Calu3 (cell line): ENCODE measurements around the gene POM121. TPM values are rescaled to one million over a fixed set of nuclear protein-coding genes. Genes with fewer than 3 reads are reported as not detected.
"Not testable (repeated sequence)": the region's sequence is repeated elsewhere in the genome, so short reads cannot be mapped to it uniquely, and the experiment has no call there.

Experiments
- BruUV-seq: library from RNA; stranded (reverse); fragments of 400-500 nt; replicated peaks from 2 replicates; lab custom pipeline; 2021; lab: Mats Ljungman, UMichigan
- CTCF ChIA-PET: fragments of 300-600 bp; sonication (Branson Sonifier 250); formaldehyde crosslinking; loops from one replicate; lab custom pipeline; 2022; ENCODE audit warnings: antibody characterized with exemption; lab: Charles Lee
- DNase-seq: peaks from one replicate; pipeline ENCODE4 v3.0.0; 2022
- H3K27ac Mint-ChIP-seq: one replicate; pipeline ENCODE4 v1.8.0; 2022; ENCODE audit warnings: mixed read lengths; ENCODE audit not compliant: unreplicated experiment
- H3K27me3 Mint-ChIP-seq: one replicate; pipeline ENCODE4 v1.8.0; 2022; ENCODE audit warnings: mixed read lengths; ENCODE audit not compliant: unreplicated experiment
- H3K36me3 Mint-ChIP-seq: one replicate; pipeline ENCODE4 v1.8.0; 2022; ENCODE audit warnings: mild to moderate bottlenecking, moderate library complexity, mixed read lengths; ENCODE audit not compliant: insufficient read depth, unreplicated experiment
- H3K4me1 Mint-ChIP-seq: one replicate; pipeline ENCODE4 v1.8.0; 2022; ENCODE audit warnings: mild to moderate bottlenecking, low read depth, mixed read lengths; ENCODE audit not compliant: unreplicated experiment
- H3K4me3 Mint-ChIP-seq: one replicate; pipeline ENCODE4 v1.8.0; 2022; ENCODE audit warnings: mild to moderate bottlenecking, low read depth, moderate library complexity, mixed read lengths; ENCODE audit not compliant: unreplicated experiment
- H3K9me3 Mint-ChIP-seq: one replicate; pipeline ENCODE4 v1.8.0; 2022; ENCODE audit warnings: low read depth, mixed read lengths; ENCODE audit not compliant: unreplicated experiment
- CTCF ChIP-seq: fragments of 200-600 bp; IDR thresholded peaks from one replicate; pipeline ENCODE4 v1.8.0; 2022; ENCODE audit warnings: antibody characterized with exemption; ENCODE audit not compliant: unreplicated experiment
- intact Hi-C: fragments of 100-400 bp; cut with micrococcal nuclease; formaldehyde crosslinking; loops from one replicate; pipeline ENCODE4 v1.10.0; 2022; ENCODE audit not compliant: unreplicated experiment
- total RNA-seq: library from RNA; stranded (reverse); gene quantifications from 2 replicates; pipeline ENCODE4 v1.2.3, GENCODE V29; 2022

POM121 gene
- total RNA-seq, 1 experiment from 2014 or later: 31.0 TPM

GRCh38 chr7:72914756-72915525 is 10.0 kb upstream of the POM121 start:
- peaks cover 14% of the 10 kb centered on the region for H3K36me3 Mint-ChIP-seq
- not testable (repeated sequence) for H3K9me3 Mint-ChIP-seq, H3K4me1 Mint-ChIP-seq, H3K27me3 Mint-ChIP-seq, H3K27ac Mint-ChIP-seq, H3K4me3 Mint-ChIP-seq, BruUV-seq
- DNase-seq: peak; percentile 68
- CTCF ChIA-PET: interaction anchor here (0.6 to 0.7 kb wide), 3 partner anchors 80 to 823 kb away, joined by 3 to 4 read pairs (median 3); partner anchors contain the start of gene ABHD11
- intact Hi-C loops: loop anchor here (10.0 kb wide), 1 partner anchor 90 kb away; the partner anchor contains the start of gene TYW1B

- H3K9me3 Mint-ChIP-seq: no peaks in the 10 kb centered on the region
- TF ChIP-seq CTCF: no peak
- DNase-seq: no peak
- CTCF ChIA-PET: no interaction called here
- H3K27me3 Mint-ChIP-seq: no peaks in the 10 kb centered on the region
- peaks cover 10% of the 10 kb centered on the region for H3K4me1 Mint-ChIP-seq
- no peak overlapping the region for H3K27ac Mint-ChIP-seq
- BruUV-seq: no TSS peak
- no peak overlapping the region for H3K4me3 Mint-ChIP-seq
- H3K36me3 Mint-ChIP-seq: peaks cover 11% of the 10 kb centered on the region
- intact Hi-C loops: loop anchor here (10.0 kb wide), 1 partner anchor 95 kb away; the partner anchor contains the start of gene TYW1B
Measured at GRCh38 chr7:72919256-72919775, 5.6 kb upstream of the POM121 start.

GRCh38 chr7:72924386-72924732 is 536 bp upstream of the POM121 start:
- intact Hi-C loops: no loop called here
- no peaks in the 10 kb centered on the region for H3K9me3 Mint-ChIP-seq
- peaks cover 42% of the 10 kb centered on the region for H3K36me3 Mint-ChIP-seq
- CTCF ChIA-PET: no interaction called here
- no peak for DNase-seq
- TF ChIP-seq CTCF: no peak
- TSS peak; percentile 98 for BruUV-seq
- H3K27ac Mint-ChIP-seq: peak overlapping the region; percentile 95
- peak overlapping the region; percentile 86 for H3K4me3 Mint-ChIP-seq
- H3K27me3 Mint-ChIP-seq: no peaks in the 10 kb centered on the region
- no peaks in the 10 kb centered on the region for H3K4me1 Mint-ChIP-seq

GRCh38 chr7:72925546-72926120 is 738 bp downstream of the POM121 start:
- Mint-ChIP-seq H3K4me3 (peak overlapping the region; percentile 86), H3K4me1 (no peaks in the 10 kb centered on the region), H3K27me3 (no peaks in the 10 kb centered on the region), H3K9me3 (no peaks in the 10 kb centered on the region), H3K27ac (peak overlapping the region; percentile 90), H3K36me3 (peaks cover 52% of the 10 kb centered on the region)
- no TSS peak for BruUV-seq
- intact Hi-C loops: no loop called here
- TF ChIP-seq CTCF: no peak
- CTCF ChIA-PET: no interaction called here
- DNase-seq: no peak

GRCh38 chr7:72927791-72928190 is 2.9 kb downstream of the POM121 start:
- CTCF ChIA-PET, H3K9me3 Mint-ChIP-seq, DNase-seq, H3K4me1 Mint-ChIP-seq, intact Hi-C loops, H3K27me3 Mint-ChIP-seq, H3K4me3 Mint-ChIP-seq, H3K27ac Mint-ChIP-seq, BruUV-seq: not testable (repeated sequence)
- peaks cover 55% of the 10 kb centered on the region for H3K36me3 Mint-ChIP-seq

GRCh38 chr7:72928216-72928615 is 3.3 kb downstream of the POM121 start:
- H3K9me3 Mint-ChIP-seq, H3K27me3 Mint-ChIP-seq, CTCF ChIA-PET, H3K27ac Mint-ChIP-seq, DNase-seq, intact Hi-C loops, H3K4me1 Mint-ChIP-seq, H3K4me3 Mint-ChIP-seq, BruUV-seq: not testable (repeated sequence)
- peaks cover 55% of the 10 kb centered on the region for H3K36me3 Mint-ChIP-seq

GRCh38 chr7:72942022-72942705 is 17.3 kb downstream of the POM121 start:
- BruUV-seq, H3K27ac Mint-ChIP-seq, H3K9me3 Mint-ChIP-seq, H3K4me3 Mint-ChIP-seq, H3K4me1 Mint-ChIP-seq, DNase-seq, H3K27me3 Mint-ChIP-seq, intact Hi-C loops, CTCF ChIA-PET: not testable (repeated sequence)
- peaks cover 17% of the 10 kb centered on the region for H3K36me3 Mint-ChIP-seq
